Measurements from ENCODE around the gene TACC3. TPM values are rescaled to one million over a fixed set of nuclear protein-coding genes. Genes with fewer than 3 reads are reported as not detected.
A peak's percentile ranks its signal among the peaks of the same experiment; 100 is the strongest.

TACC3 gene
- total RNA-seq, 4 donors from 2014 or later, result 14.9 to 41.3 (median 19.6) TPM

- H3K4me1 ChIP-seq, result peaks cover 49 to 70% (median 49%) of the 10 kb centered on the region in 3 donors
- 2 to 4% methylated on average over 7 to 9 of the region's 79 CpGs for WGBS, 2 donors
Observed at GRCh38 chr4:1720163-1720983, 948 bp upstream of the TACC3 start.

GRCh38 chr4:1721666-1722550 is 587 bp downstream of the TACC3 start:
- intact Hi-C loops (cut with DNase I), result no loop called here
- Histone ChIP-seq H3K9me3 (no peaks in the 10 kb centered on the region), H3K4me1 (peaks cover 54 to 68% (median 55%) of the 10 kb centered on the region in 3 donors), H3K27me3 (no peaks in the 10 kb centered on the region), H3K36me3 (peaks cover 8 to 22% (median 9%) of the 10 kb centered on the region in 3 donors), H3K4me3 (peak overlapping the region; percentile 77 to 89 (median 86)), H3K27ac (peak overlapping the region; percentile 55 to 99 (median 94))
- TF ChIP-seq POLR2A (IDR thresholded peaks at IDR 0.05) (no peak), CTCF (IDR thresholded peaks at IDR 0.05) (no peak)
- 6 to 7% methylated on average over 19 to 20 of the region's 61 CpGs for WGBS, 2 donors
- no peak for DNase-seq

More at GRCh38 chr4:1720163-1720983, 948 bp upstream of the TACC3 start:
- Histone ChIP-seq H3K36me3 (peaks cover 8 to 33% (median 9%) of the 10 kb centered on the region in 3 donors), H3K27me3 (no peaks in the 10 kb centered on the region), H3K27ac (peak overlapping the region; percentile 93 to 99 (median 94)), H3K9me3 (no peaks in the 10 kb centered on the region), H3K4me3 (peak overlapping the region; percentile 77 to 89 (median 86))
- DNase-seq, result no peak
- TF ChIP-seq CTCF (IDR thresholded peaks at IDR 0.05) (no peak), POLR2A (IDR thresholded peaks at IDR 0.05) (peak in 2 of 4 donors; percentile 6 to 49)
- intact Hi-C loops (cut with DNase I), result no loop called here

GRCh38 chr4:1722551-1723118 is 1.3 kb downstream of the TACC3 start:
- H3K4me1 ChIP-seq, result peaks cover 53 to 68% (median 55%) of the 10 kb centered on the region in 3 donors
- TF ChIP-seq CTCF (IDR thresholded peaks at IDR 0.05), result no peak
- TF ChIP-seq POLR2A (IDR thresholded peaks at IDR 0.05), result no peak
- H3K27me3 ChIP-seq, result no peaks in the 10 kb centered on the region
- peak overlapping the region; percentile 55 to 99 (median 88) for H3K27ac ChIP-seq
- peaks cover 6 to 16% (median 7%) of the 10 kb centered on the region in 3 donors for H3K36me3 ChIP-seq
- 36 to 53% methylated on average over 14 to 15 of the region's 18 CpGs for WGBS, 2 donors
- no peak for DNase-seq
- no peaks in the 10 kb centered on the region for H3K9me3 ChIP-seq
- H3K4me3 ChIP-seq, result peak overlapping the region in 3 of 4 donors; percentile 77 to 89 (median 85)
- intact Hi-C loops (cut with DNase I), result no loop called here

- no peak for TF ChIP-seq CTCF (IDR thresholded peaks at IDR 0.05)
- no peak for TF ChIP-seq POLR2A (IDR thresholded peaks at IDR 0.05)
- WGBS, 2 donors, result 53 to 80% methylated on average over 10 to 11 of the region's 12 CpGs
- no peaks in the 10 kb centered on the region for H3K27me3 ChIP-seq
- H3K9me3 ChIP-seq, result no peaks in the 10 kb centered on the region
- peak overlapping the region in 2 of 4 donors; percentile 12 to 40 for H3K4me3 ChIP-seq
- H3K36me3 ChIP-seq, result peaks cover 0 to 16% (median under 1%) of the 10 kb centered on the region in 3 donors
- peaks cover 53 to 68% (median 54%) of the 10 kb centered on the region in 3 donors for H3K4me1 ChIP-seq
- peak overlapping the region; percentile 55 to 99 (median 88) for H3K27ac ChIP-seq
- no peak for DNase-seq
- intact Hi-C loops (cut with DNase I), result no loop called here
Observed at GRCh38 chr4:1723131-1723801, 1.9 kb downstream of the TACC3 start.

Data from esophagus squamous epithelium (tissue), 5 donors.